ENCODE measurements around the gene NCOA3.

The NCOA3 gene

GRCh38 chr20:47663354-47664067, 161.8 kb downstream of the NCOA3 start:
- no peak for TF ChIP-seq TOX (CRISPR knock-in tag; IDR thresholded peaks at IDR 0.05; ENCODE audit: borderline replicate concordance)
- no peak for TF ChIP-seq RARB (CRISPR knock-in tag; IDR thresholded peaks at IDR 0.05)
- TF ChIP-seq ZNF70 (CRISPR knock-in tag; IDR thresholded peaks at IDR 0.05), result no peak
- no peak for TF ChIP-seq BACH2 (CRISPR knock-in tag; IDR thresholded peaks at IDR 0.05; ENCODE audit: borderline replicate concordance)
- TF ChIP-seq ISL1 (CRISPR knock-in tag; IDR thresholded peaks at IDR 0.05), result no peak
- no peak for TF ChIP-seq CREB5 (CRISPR knock-in tag; IDR thresholded peaks at IDR 0.05; ENCODE audit: low read depth)
- TF ChIP-seq CSDC2 (CRISPR knock-in tag; IDR thresholded peaks at IDR 0.05), result no peak
- ATAC-seq, result peak; percentile 96

GRCh38 chr20:47664068-47664437, 162.4 kb downstream of the NCOA3 start:
- TF ChIP-seq ZFP30 (CRISPR knock-in tag; IDR thresholded peaks at IDR 0.05) (no peak), SNAI2 (CRISPR knock-in tag; IDR thresholded peaks at IDR 0.05) (no peak), ZNF565 (CRISPR knock-in tag; conservative IDR thresholded peaks at IDR 0.05; ENCODE audit: low read depth) (no peak), ESRRG (CRISPR knock-in tag; IDR thresholded peaks at IDR 0.05) (no peak), CREB5 (CRISPR knock-in tag; IDR thresholded peaks at IDR 0.05; ENCODE audit: low read depth) (no peak), ZFP3 (CRISPR knock-in tag; IDR thresholded peaks at IDR 0.05) (no peak), TOX (CRISPR knock-in tag; IDR thresholded peaks at IDR 0.05; ENCODE audit: borderline replicate concordance) (no peak), PATZ1 (CRISPR knock-in tag; IDR thresholded peaks at IDR 0.05; ENCODE audit: borderline replicate concordance) (no peak)
- peak; percentile 45 for ATAC-seq

DNA sequence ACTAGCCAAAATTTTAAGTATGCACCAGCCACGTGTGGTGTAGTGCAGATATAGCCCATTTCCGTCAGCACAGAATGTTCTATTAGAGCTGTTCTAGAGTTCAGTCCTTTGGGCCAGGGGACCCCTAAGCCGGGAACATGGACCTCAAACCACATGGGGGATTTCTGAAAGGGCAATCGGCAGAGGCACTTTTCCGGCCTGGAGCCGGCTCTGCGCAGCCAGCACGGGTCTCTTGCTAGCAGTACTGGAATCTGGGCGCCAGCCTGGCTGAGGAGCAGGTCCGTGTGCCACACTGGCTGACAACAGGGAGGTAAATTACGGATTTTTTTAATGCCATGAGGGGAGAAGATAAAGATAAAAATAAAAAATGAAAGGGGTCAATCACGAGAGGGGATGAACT, 163.1 kb downstream of the NCOA3 start:
- ATAC-seq, result no peak
- TF ChIP-seq ARNTL (CRISPR knock-in tag; IDR thresholded peaks at IDR 0.05; ENCODE audit: borderline replicate concordance, low read depth) (no peak), CSRNP3 (CRISPR knock-in tag; IDR thresholded peaks at IDR 0.05) (no peak), ISL1 (CRISPR knock-in tag; IDR thresholded peaks at IDR 0.05) (no peak), TCF4 (CRISPR knock-in tag; IDR thresholded peaks at IDR 0.05; ENCODE audit: borderline replicate concordance) (no peak), CREB5 (CRISPR knock-in tag; IDR thresholded peaks at IDR 0.05; ENCODE audit: low read depth) (no peak), PATZ1 (CRISPR knock-in tag; IDR thresholded peaks at IDR 0.05; ENCODE audit: borderline replicate concordance) (no peak), GLIS3 (CRISPR knock-in tag; IDR thresholded peaks at IDR 0.05) (no peak), ZC3H10 (CRISPR knock-in tag; IDR thresholded peaks at IDR 0.05) (no peak), ZNF8 (CRISPR knock-in tag; IDR thresholded peaks at IDR 0.05) (no peak), SNAI2 (CRISPR knock-in tag; IDR thresholded peaks at IDR 0.05) (no peak), BACH2 (CRISPR knock-in tag; IDR thresholded peaks at IDR 0.05; ENCODE audit: borderline replicate concordance) (no peak), ZNF565 (CRISPR knock-in tag; conservative IDR thresholded peaks at IDR 0.05; ENCODE audit: low read depth) (no peak), POU6F1 (CRISPR knock-in tag; IDR thresholded peaks at IDR 0.05; ENCODE audit: borderline replicate concordance, low read depth) (no peak), CSDC2 (CRISPR knock-in tag; IDR thresholded peaks at IDR 0.05) (no peak)
- TF ChIP-seq, protein P1, sequence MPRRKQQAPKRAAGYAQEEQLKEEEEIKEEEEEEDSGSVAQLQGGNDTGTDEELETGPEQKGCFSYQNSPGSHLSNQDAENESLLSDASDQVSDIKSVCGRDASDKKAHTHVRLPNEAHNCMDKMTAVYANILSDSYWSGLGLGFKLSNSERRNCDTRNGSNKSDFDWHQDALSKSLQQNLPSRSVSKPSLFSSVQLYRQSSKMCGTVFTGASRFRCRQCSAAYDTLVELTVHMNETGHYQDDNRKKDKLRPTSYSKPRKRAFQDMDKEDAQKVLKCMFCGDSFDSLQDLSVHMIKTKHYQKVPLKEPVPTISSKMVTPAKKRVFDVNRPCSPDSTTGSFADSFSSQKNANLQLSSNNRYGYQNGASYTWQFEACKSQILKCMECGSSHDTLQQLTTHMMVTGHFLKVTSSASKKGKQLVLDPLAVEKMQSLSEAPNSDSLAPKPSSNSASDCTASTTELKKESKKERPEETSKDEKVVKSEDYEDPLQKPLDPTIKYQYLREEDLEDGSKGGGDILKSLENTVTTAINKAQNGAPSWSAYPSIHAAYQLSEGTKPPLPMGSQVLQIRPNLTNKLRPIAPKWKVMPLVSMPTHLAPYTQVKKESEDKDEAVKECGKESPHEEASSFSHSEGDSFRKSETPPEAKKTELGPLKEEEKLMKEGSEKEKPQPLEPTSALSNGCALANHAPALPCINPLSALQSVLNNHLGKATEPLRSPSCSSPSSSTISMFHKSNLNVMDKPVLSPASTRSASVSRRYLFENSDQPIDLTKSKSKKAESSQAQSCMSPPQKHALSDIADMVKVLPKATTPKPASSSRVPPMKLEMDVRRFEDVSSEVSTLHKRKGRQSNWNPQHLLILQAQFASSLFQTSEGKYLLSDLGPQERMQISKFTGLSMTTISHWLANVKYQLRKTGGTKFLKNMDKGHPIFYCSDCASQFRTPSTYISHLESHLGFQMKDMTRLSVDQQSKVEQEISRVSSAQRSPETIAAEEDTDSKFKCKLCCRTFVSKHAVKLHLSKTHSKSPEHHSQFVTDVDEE (CRISPR knock-in tag; IDR thresholded peaks at IDR 0.05), result no peak
